22Rv1 (cell line): ENCODE results near the gene TTC7B.

Experiments used
- ZFX ChIP-seq: fragments of 450-650 bp; IDR thresholded peaks from 2 replicates; pipeline ENCODE4 v1.6.1; 2017; ENCODE audit warnings: antibody characterized with exemption, borderline replicate concordance
- TF ChIP-seq, protein P1 (sequence below): fragments of 450-650 bp; IDR thresholded peaks from 2 replicates; pipeline ENCODE4 v1.5.1; 2017; ENCODE audit warnings: mild to moderate bottlenecking

DNA sequence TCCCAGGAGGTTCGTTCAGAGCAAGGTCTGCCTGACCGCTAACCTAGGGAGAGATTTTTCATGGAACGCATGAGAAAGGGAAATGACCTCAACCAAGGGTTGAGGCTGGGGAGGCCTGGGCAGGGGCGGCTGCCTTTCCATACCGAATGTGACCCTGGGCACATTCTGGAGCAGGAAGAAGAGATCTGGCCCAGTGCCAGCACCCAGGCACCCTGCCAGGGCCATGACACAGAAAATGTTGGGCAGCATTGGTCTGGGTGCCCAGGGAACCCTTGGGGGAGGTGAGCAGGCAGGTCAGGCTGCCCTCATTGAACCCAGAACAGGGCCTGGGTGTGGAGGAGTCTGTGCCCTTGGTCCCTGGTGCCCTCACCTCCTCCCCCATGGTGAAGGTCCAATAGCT lies 312.6 kb downstream of the TTC7B start:
- TF ChIP-seq, protein P1, sequence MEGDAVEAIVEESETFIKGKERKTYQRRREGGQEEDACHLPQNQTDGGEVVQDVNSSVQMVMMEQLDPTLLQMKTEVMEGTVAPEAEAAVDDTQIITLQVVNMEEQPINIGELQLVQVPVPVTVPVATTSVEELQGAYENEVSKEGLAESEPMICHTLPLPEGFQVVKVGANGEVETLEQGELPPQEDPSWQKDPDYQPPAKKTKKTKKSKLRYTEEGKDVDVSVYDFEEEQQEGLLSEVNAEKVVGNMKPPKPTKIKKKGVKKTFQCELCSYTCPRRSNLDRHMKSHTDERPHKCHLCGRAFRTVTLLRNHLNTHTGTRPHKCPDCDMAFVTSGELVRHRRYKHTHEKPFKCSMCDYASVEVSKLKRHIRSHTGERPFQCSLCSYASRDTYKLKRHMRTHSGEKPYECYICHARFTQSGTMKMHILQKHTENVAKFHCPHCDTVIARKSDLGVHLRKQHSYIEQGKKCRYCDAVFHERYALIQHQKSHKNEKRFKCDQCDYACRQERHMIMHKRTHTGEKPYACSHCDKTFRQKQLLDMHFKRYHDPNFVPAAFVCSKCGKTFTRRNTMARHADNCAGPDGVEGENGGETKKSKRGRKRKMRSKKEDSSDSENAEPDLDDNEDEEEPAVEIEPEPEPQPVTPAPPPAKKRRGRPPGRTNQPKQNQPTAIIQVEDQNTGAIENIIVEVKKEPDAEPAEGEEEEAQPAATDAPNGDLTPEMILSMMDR = no peak
- TF ChIP-seq ZFX = no peak
